CD4-positive, CD25-positive, alpha-beta regulatory T cell (primary cell): ENCODE results near the gene GAS6. TPM values are rescaled to one million over a fixed set of nuclear protein-coding genes. Genes with fewer than 3 reads are reported as not detected.
A peak's percentile ranks its signal among the peaks of the same experiment; 100 is the strongest.
"Not testable (repeated sequence)": the region's sequence is repeated elsewhere in the genome, so short reads cannot be mapped to it uniquely, and the experiment has no call there.

ENCODE experiments used
- ATAC-seq, 2 donors: fragments of 150-1000 bp; cut with Tn5 transposase; one replicate each; pipeline ENCODE4 v1.10.0; 2021; ENCODE audit warnings: low read depth in 2 of 2, moderate number of reproducible peaks in 2 of 2, moderate library complexity in 1 of 2
- DNase-seq, 3 donors: peaks; one replicate each; pipeline versions ENCODE4 v3.0.0 to v3.0.0-alpha.2; 2012 to 2022; ENCODE audit warnings: mixed read lengths in 1 of 3
- H3K27ac ChIP-seq: one replicate; pipeline ENCODE4 v1.7.0; 2013; ENCODE audit warnings: mild to moderate bottlenecking, low read length; ENCODE audit not compliant: insufficient read depth, poor library complexity, severe bottlenecking
- H3K27me3 ChIP-seq: one replicate; pipeline ENCODE4 v1.7.0; 2013; ENCODE audit warnings: low read length; ENCODE audit not compliant: control insufficient read depth, insufficient read depth
- H3K36me3 ChIP-seq: one replicate; pipeline ENCODE4 v1.7.0; 2013; ENCODE audit warnings: mild to moderate bottlenecking, low read length, moderate library complexity; ENCODE audit not compliant: control insufficient read depth, insufficient read depth
- H3K4me1 ChIP-seq: 2 replicates; pipeline ENCODE4 v1.7.0; 2013; ENCODE audit warnings: mild to moderate bottlenecking, low read length; ENCODE audit not compliant: insufficient read depth, control insufficient read depth, poor library complexity, severe bottlenecking
- H3K4me3 ChIP-seq: one replicate; pipeline ENCODE4 v1.7.0; 2013; ENCODE audit warnings: low read depth, mild to moderate bottlenecking, low read length, moderate library complexity
- H3K9me3 ChIP-seq, 2 experiments: 1 replicate in 1 of 2; 2 replicates in 1 of 2; pipeline ENCODE4 v1.7.0; 2013; ENCODE audit warnings: low read length in 2 of 2, mild to moderate bottlenecking in 1 of 2, moderate library complexity in 1 of 2; ENCODE audit not compliant: control insufficient read depth in 2 of 2
- H3K27ac Mint-ChIP-seq, 3 donors: one replicate each; pipeline ENCODE4 v1.8.0; 2020 to 2022; ENCODE audit warnings: mild to moderate bottlenecking in 3 of 3, mixed read lengths in 3 of 3, moderate library complexity in 2 of 3
- H3K27me3 Mint-ChIP-seq: one replicate; pipeline ENCODE4 v1.8.0; 2022; ENCODE audit warnings: mild to moderate bottlenecking, mixed read lengths
- H3K36me3 Mint-ChIP-seq: one replicate; pipeline ENCODE4 v1.8.0; 2020; ENCODE audit warnings: mixed read lengths
- H3K4me1 Mint-ChIP-seq, 4 donors: one replicate each; pipeline ENCODE4 v1.8.0; 2020 to 2022; ENCODE audit warnings: mixed read lengths in 4 of 4, mild to moderate bottlenecking in 1 of 4
- H3K4me3 Mint-ChIP-seq, 4 donors: one replicate each; pipeline ENCODE4 v1.8.0; 2020 to 2022; ENCODE audit warnings: mild to moderate bottlenecking in 4 of 4, mixed read lengths in 4 of 4, moderate library complexity in 3 of 4
- H3K9me3 Mint-ChIP-seq, 7 donors: one replicate each; pipeline ENCODE4 v1.8.0; 2020 to 2022; ENCODE audit warnings: mixed read lengths in 7 of 7, mild to moderate bottlenecking in 3 of 7, moderate library complexity in 2 of 7
- polyA plus RNA-seq, 4 donors: library from polyadenylated mRNA; unstranded; fragments of 300-500 nt; fragmentation: Illumina TruSeq; gene quantifications; one replicate each; pipeline ENCODE4 v1.2.3, GENCODE V29; 2021
- total RNA-seq: library from RNA; stranded (reverse); gene quantifications from one replicate; pipeline ENCODE4 v1.2.3, GENCODE V29; 2022

The GAS6 gene
- total and polyA plus RNA-seq, 5 donors from 2014 or later: 0.29 to 2.8 (median 0.34) TPM; not detected in 2

DNA sequence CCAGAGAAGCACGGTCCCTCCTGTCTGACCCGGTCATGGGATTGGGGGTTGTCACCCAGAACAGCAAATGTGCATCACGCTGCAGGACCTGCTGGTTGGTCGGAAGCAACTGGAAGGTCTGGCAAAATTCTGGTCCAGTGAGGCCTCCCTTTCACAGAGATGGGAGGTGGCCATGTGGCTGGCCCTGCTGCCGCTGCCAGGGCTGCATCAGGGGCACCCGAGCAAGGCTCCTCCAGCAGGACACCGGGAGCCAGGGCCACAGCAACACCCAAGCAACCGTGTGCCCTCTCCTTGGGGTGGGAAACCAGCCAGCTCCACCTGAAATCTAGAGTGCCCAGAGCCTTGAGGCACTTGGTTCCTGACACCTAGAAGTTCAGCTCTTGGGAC, 11.5 kb upstream of the GAS6 start:
- Histone ChIP-seq H3K27me3 (peaks cover 2% of the 10 kb centered on the region), H3K4me3 (no peak overlapping the region), H3K36me3 (no peaks in the 10 kb centered on the region), H3K9me3 (no peaks in the 10 kb centered on the region), H3K4me1 (no peaks in the 10 kb centered on the region), H3K27ac (no peak overlapping the region)
- no peaks in the 10 kb centered on the region for H3K9me3 Mint-ChIP-seq
- no peak for DNase-seq
- H3K4me1 Mint-ChIP-seq: no peaks in the 10 kb centered on the region
- peaks cover 31% of the 10 kb centered on the region for H3K27me3 Mint-ChIP-seq
- H3K4me3 Mint-ChIP-seq: no peak overlapping the region
- H3K27ac Mint-ChIP-seq: no peak overlapping the region
- no peaks in the 10 kb centered on the region for H3K36me3 Mint-ChIP-seq
- ATAC-seq: no peak

DNA sequence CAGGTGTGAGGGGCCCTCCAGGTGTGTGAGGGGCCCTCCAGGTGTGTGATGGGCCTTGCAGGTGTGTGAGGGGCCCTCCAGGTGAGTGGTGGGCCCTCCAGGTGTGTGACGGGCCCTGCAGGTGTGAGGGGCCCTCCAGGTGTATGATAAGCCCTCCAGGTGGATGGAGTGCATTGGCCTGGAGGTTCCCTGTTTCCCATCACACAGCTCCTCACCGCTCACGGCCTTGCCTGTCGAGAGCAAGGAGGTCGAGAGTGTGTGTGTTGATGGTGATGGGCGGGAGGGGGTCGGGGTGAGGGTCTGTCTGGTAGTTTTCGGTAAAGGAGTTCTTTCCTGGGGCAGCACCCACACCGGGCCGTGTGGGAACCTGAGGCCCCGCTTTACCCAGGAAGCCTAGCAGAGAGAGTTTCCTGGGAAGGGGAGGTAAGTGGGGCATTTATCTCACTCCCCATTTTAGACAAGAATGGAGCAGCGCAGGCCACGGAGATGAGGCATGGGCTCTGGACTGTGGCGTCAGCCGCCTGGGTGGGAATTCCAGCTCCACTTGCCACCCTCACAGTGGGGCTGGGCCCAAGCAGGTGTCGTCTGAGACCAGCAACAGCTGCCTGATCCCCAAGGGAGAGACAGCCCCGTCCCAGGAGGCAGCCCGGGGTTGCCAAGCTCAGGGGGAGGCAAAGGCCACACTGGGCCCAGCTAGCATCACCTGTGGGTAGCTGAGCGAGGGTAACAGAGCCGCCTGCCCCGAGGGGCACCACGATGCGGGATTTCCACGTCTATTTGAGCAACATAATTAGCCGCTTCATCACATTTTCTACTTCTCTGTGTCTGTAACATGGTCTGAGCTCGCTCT, 10.9 kb upstream of the GAS6 start:
- no peak overlapping the region for H3K4me3 Mint-ChIP-seq
- no peaks in the 10 kb centered on the region for H3K36me3 ChIP-seq
- no peaks in the 10 kb centered on the region for H3K9me3 Mint-ChIP-seq
- H3K9me3 ChIP-seq: no peaks in the 10 kb centered on the region
- H3K4me1 Mint-ChIP-seq: no peaks in the 10 kb centered on the region
- no peak overlapping the region for H3K27ac Mint-ChIP-seq
- H3K27me3 Mint-ChIP-seq: peaks cover 33% of the 10 kb centered on the region
- no peak for DNase-seq
- ATAC-seq: no peak
- no peaks in the 10 kb centered on the region for H3K36me3 Mint-ChIP-seq
- H3K27me3 ChIP-seq: peaks cover 2% of the 10 kb centered on the region
- H3K4me1 ChIP-seq: no peaks in the 10 kb centered on the region
- H3K4me3 ChIP-seq: no peak overlapping the region
- H3K27ac ChIP-seq: no peak overlapping the region

DNA sequence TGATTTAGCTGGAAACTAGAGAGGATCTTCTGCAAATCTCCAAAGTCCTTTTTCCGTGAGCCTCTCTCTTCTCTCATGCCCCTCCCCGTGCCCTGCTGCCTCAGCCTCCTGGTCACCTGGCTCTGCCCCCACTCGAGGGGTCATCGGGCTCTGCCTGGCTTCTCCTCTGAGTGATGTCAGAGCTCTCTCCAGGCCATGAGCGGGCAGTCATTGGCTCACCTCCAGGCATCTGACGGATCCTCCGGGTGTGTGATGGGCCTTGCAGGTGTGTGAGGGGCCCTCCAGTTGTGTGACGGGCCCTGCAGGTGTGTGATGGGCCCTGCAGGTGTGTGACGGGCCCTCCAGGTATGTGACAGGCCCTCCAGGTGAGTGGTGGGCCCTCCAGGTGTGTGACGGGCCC, 10.3 kb upstream of the GAS6 start:
- Mint-ChIP-seq H3K27me3 (peaks cover 37% of the 10 kb centered on the region), H3K9me3 (no peaks in the 10 kb centered on the region), H3K4me1 (no peaks in the 10 kb centered on the region), H3K27ac (no peak overlapping the region), H3K4me3 (no peak overlapping the region), H3K36me3 (no peaks in the 10 kb centered on the region)
- DNase-seq (no peak), ATAC-seq (no peak)
- Histone ChIP-seq H3K4me3 (no peak overlapping the region), H3K36me3 (no peaks in the 10 kb centered on the region), H3K27ac (no peak overlapping the region), H3K27me3 (peaks cover 2% of the 10 kb centered on the region), H3K4me1 (no peaks in the 10 kb centered on the region), H3K9me3 (no peaks in the 10 kb centered on the region)

DNA sequence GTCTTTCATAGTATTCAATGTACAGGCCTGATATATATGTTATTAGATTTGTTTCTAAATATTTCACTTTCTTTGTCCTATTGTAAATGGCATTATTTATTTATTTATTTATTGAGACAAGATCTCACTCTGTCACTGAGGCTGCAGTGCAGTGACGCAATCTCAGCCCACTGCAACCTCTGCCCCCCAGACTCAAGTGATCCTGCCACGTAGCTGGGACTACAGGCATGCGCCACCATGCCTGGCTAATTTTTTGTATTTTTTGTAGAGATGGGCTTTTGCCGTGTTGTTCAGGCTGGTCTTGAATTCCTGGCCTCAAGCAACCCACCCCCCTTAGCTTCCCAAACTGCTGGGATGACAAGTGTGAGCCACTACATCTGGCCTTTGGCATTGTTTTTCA, 5.4 kb upstream of the GAS6 start:
- Mint-ChIP-seq H3K36me3 (no peaks in the 10 kb centered on the region), H3K9me3 (peaks cover 0 to 4% (median 2%) of the 10 kb centered on the region in 7 donors), H3K27me3 (peaks cover 72% of the 10 kb centered on the region), H3K4me3 (no peak overlapping the region), H3K4me1 (peaks cover 0 to 17% (median 4%) of the 10 kb centered on the region in 4 donors), H3K27ac (no peak overlapping the region)
- Histone ChIP-seq H3K4me1 (no peaks in the 10 kb centered on the region), H3K4me3 (no peak overlapping the region), H3K27me3 (peaks cover 27% of the 10 kb centered on the region), H3K27ac (no peak overlapping the region), H3K36me3 (no peaks in the 10 kb centered on the region), H3K9me3 (peaks cover 0 to 2% of the 10 kb centered on the region in 2 experiments)
- no peak for DNase-seq
- no peak for ATAC-seq

DNA sequence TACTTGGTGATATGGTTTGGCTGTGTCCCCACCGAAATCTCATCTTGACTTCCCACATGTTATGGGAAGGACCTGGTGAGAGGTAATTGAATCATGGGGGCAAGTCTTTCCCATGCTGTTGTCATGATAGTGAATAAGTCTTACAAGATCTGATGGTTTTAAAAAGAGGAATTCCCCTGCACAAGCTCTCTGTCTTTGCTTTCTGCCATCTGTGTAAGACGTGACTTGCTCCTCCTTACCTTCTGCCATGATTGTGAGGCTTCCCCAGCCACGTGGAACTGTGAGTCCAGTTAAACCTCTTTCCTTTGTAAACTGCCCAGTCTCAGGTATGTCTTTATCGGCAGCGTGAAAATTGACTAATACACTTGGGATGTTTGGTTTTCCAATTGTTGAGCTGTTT, 4.0 kb upstream of the GAS6 start:
- not testable (repeated sequence) for DNase-seq, H3K9me3 ChIP-seq, H3K4me3 Mint-ChIP-seq, H3K9me3 Mint-ChIP-seq, H3K4me3 ChIP-seq, H3K27ac Mint-ChIP-seq, H3K36me3 ChIP-seq, ATAC-seq, H3K27ac ChIP-seq, H3K36me3 Mint-ChIP-seq
- Histone ChIP-seq H3K27me3 (peaks cover 27% of the 10 kb centered on the region), H3K4me1 (peaks cover 10% of the 10 kb centered on the region)
- peaks cover 0 to 20% (median 5%) of the 10 kb centered on the region in 4 donors for H3K4me1 Mint-ChIP-seq
- H3K27me3 Mint-ChIP-seq: peaks cover 69% of the 10 kb centered on the region

DNA sequence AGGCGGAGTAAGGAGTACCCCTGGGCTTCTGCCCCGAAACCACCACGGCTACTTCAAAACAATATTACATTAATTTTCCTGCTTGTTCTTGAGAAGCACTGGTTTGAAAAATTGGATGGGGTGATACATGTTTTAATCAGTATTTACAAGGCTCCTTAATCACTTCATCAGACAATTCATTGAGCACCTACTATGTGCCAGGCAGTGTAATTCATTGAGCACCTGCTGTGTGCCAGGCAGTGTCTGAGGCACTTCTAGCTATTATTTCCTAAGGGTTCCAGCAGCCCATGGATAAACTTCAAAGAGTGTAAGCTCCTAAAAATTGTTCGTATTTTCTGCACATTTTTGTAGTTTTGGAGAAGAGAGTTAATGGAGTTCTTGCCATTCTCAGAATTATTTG, 1.6 kb upstream of the GAS6 start:
- Histone ChIP-seq H3K4me3 (no peak overlapping the region), H3K9me3 (peaks cover 0 to 2% of the 10 kb centered on the region in 2 experiments), H3K27me3 (peaks cover 30% of the 10 kb centered on the region), H3K27ac (no peak overlapping the region), H3K4me1 (peaks cover 12% of the 10 kb centered on the region), H3K36me3 (no peaks in the 10 kb centered on the region)
- ATAC-seq (no peak), DNase-seq (no peak)
- peaks cover 0 to 4% (median 2%) of the 10 kb centered on the region in 7 donors for H3K9me3 Mint-ChIP-seq
- H3K4me3 Mint-ChIP-seq: peak overlapping the region in 2 of 4 donors; percentile 48 to 49
- peaks cover 0 to 20% (median 6%) of the 10 kb centered on the region in 4 donors for H3K4me1 Mint-ChIP-seq
- peaks cover 57% of the 10 kb centered on the region for H3K27me3 Mint-ChIP-seq
- no peak overlapping the region for H3K27ac Mint-ChIP-seq
- no peaks in the 10 kb centered on the region for H3K36me3 Mint-ChIP-seq

DNA sequence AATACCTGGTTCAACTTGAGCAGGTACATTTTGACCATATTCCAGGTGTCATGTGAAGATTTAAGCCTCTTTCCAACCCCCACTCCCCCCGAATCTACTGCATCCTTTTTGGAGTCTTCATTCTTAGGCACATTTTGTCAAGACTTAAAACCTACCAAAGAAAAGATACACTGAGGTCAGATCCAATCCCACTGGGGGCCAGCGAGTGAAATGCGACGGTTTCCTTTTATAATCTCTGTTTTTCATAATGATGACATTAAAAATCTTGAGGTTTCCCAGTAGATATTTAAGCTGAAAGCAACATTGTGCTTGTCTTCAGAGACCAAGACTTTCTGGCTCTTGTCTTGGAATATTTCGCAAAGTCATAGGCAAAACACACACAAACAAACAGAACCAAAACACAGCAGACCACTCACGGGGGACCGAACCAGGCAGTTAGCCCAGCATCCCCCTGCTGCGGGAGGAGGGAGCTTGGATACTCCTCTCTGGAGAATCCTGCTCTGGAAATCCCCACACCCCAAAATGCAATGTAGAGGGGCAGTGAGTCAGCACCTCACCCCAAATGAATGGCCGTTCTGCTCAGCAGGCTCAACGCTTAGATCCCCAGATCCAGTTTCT, 506 bp upstream of the GAS6 start:
- ATAC-seq (no peak), DNase-seq (no peak)
- Histone ChIP-seq H3K4me1 (peaks cover 12% of the 10 kb centered on the region), H3K27ac (no peak overlapping the region), H3K9me3 (peaks cover 0 to 2% of the 10 kb centered on the region in 2 experiments), H3K4me3 (no peak overlapping the region), H3K36me3 (no peaks in the 10 kb centered on the region), H3K27me3 (peaks cover 30% of the 10 kb centered on the region)
- Mint-ChIP-seq H3K4me3 (peak overlapping the region; percentile 37 to 86 (median 74)), H3K4me1 (peaks cover 0 to 20% (median 7%) of the 10 kb centered on the region in 4 donors), H3K27me3 (peaks cover 50% of the 10 kb centered on the region), H3K36me3 (no peaks in the 10 kb centered on the region), H3K27ac (no peak overlapping the region), H3K9me3 (peaks cover 0 to 4% (median 2%) of the 10 kb centered on the region in 7 donors)
